SK-N-SH (cell line): ENCODE measurements around the gene GPR160. TPM values are rescaled to one million over a fixed set of nuclear protein-coding genes. Genes with fewer than 3 reads are reported as not detected.

ENCODE experiments used
- CTCF ChIA-PET: fragments of 300-600, 350-600 bp; formaldehyde crosslinking; extraction: SDS; loops from one replicate; lab custom pipeline; 2021; lab: Yijun Ruan, JAX
- POLR2A ChIA-PET: fragments of 350-600 bp; sonication (Branson Sonifier 250); formaldehyde crosslinking; extraction: SDS; loops from one replicate; lab custom pipeline; 2020; ENCODE audit warnings: antibody characterized with exemption, inconsistent platforms; lab: Yijun Ruan, JAX
- DNase-seq: peaks from one replicate; pipeline ENCODE4 v3.0.0; 2012
- H2AFZ ChIP-seq: fragments of 200-600 bp; sonication (generic); 2 replicates; pipeline ENCODE4 v1.8.1; 2016; ENCODE audit warnings: antibody characterized with exemption, mild to moderate bottlenecking, low read depth
- H3F3A ChIP-seq: fragments of 200-600 bp; sonication (generic); replicated peaks from 2 replicates; pipeline ENCODE3; 2016; ENCODE audit warnings: antibody characterized with exemption, mild to moderate bottlenecking; ENCODE audit not compliant: insufficient read depth
- H3K27ac ChIP-seq, 2 experiments: fragments of 200-500 bp in 1 of 2; fragments of 200-600 bp in 1 of 2; sonication (Bioruptor generic) in 1 of 2; sonication (generic), shearing (Covaris generic) in 1 of 2; 2 replicates each; pipeline versions ENCODE4 v1.5.1 to v1.6.1; 2014 to 2016; ENCODE audit warnings: low read depth in 2 of 2, inconsistent platforms in 1 of 2, low read length in 1 of 2, mild to moderate bottlenecking in 1 of 2, mixed read lengths in 1 of 2
- H3K27me3 ChIP-seq: fragments of 200-600 bp; sonication (generic), shearing (Covaris generic); 2 replicates; pipeline ENCODE4 v1.6.1; 2016; ENCODE audit warnings: mixed run types; ENCODE audit not compliant: insufficient read depth
- H3K36me3 ChIP-seq, 2 experiments: fragments of 200-500 bp in 1 of 2; fragments of 200-600 bp in 1 of 2; sonication (Bioruptor generic) in 1 of 2; sonication (generic) in 1 of 2; replicated peaks in 1 of 2; 2 replicates each; pipeline versions ENCODE3 to v1.5.1; 2014 to 2016; ENCODE audit warnings: low read length in 1 of 2, mild to moderate bottlenecking in 1 of 2; ENCODE audit not compliant: insufficient read depth in 2 of 2, control insufficient read depth in 1 of 2
- H3K4me1 ChIP-seq, 2 experiments: fragments of 200-500 bp in 1 of 2; fragments of 200-600 bp in 1 of 2; sonication (Bioruptor generic) in 1 of 2; sonication (generic), shearing (Covaris generic) in 1 of 2; 2 replicates each; pipeline versions ENCODE4 v1.5.1 to v1.6.1; 2014 to 2016; ENCODE audit warnings: low read depth in 1 of 2, low read length in 1 of 2, mixed run types in 1 of 2; ENCODE audit not compliant: insufficient read depth in 2 of 2, control insufficient read depth in 1 of 2
- H3K4me2 ChIP-seq: fragments of 200-600 bp; sonication (generic), shearing (Covaris generic); 2 replicates; pipeline ENCODE4 v1.6.1; 2017; ENCODE audit warnings: mixed run types
- H3K4me3 ChIP-seq, 2 experiments: fragments of 200-500 bp in 1 of 2; fragments of 200-600 bp in 1 of 2; sonication (Bioruptor generic) in 1 of 2; sonication (generic), shearing (Covaris generic) in 1 of 2; 2 replicates each; pipeline versions ENCODE4 v1.5.1 to v1.8.1; 2014 to 2016; ENCODE audit warnings: low read depth in 2 of 2, inconsistent platforms in 1 of 2, low read length in 1 of 2, mild to moderate bottlenecking in 1 of 2, mixed read lengths in 1 of 2, moderate library complexity in 1 of 2
- H3K79me2 ChIP-seq: fragments of 200-600 bp; sonication (generic); 2 replicates; pipeline ENCODE4 v1.8.1; 2017; ENCODE audit warnings: mild to moderate bottlenecking; ENCODE audit not compliant: insufficient read depth
- H3K9ac ChIP-seq: fragments of 200-600 bp; sonication (generic); 2 replicates; pipeline ENCODE4 v1.6.1; 2017; ENCODE audit warnings: mixed run types
- H3K9me2 ChIP-seq: fragments of 200-600 bp; sonication (generic); 2 replicates; pipeline ENCODE4 v1.6.1; 2017; ENCODE audit warnings: mixed run types
- H3K9me3 ChIP-seq: fragments of 200-600 bp; sonication (generic); 2 replicates; pipeline ENCODE4 v1.6.1; 2017; ENCODE audit warnings: mixed run types, mild to moderate bottlenecking, moderate library complexity
- H4K20me1 ChIP-seq: fragments of 200-600 bp; sonication (generic); 2 replicates; pipeline ENCODE4 v1.6.1; 2017; ENCODE audit warnings: mild to moderate bottlenecking, mixed run types; ENCODE audit not compliant: insufficient read depth
- CHD2 ChIP-seq: fragments of 150-350 bp; IDR thresholded peaks from 2 replicates; pipeline ENCODE4 v1.6.1; 2018; ENCODE audit warnings: low read length; ENCODE audit not compliant: partially characterized antibody
- CTCF ChIP-seq: fragments of 200-600 bp; sonication (generic); IDR thresholded peaks from 2 replicates; pipeline ENCODE4 v1.6.1; 2017; ENCODE audit warnings: antibody characterized with exemption, mild to moderate bottlenecking, moderate library complexity
- EZH2phosphoT487 ChIP-seq: fragments of 200-600 bp; sonication (generic); IDR thresholded peaks from 2 replicates; pipeline ENCODE4 v1.6.1; 2017; ENCODE audit warnings: low read depth, mixed run types, mild to moderate bottlenecking, antibody characterized with exemption, moderate library complexity, borderline replicate concordance
- FOXM1 ChIP-seq: IDR thresholded peaks from 2 replicates; pipeline ENCODE4 v1.4.0; 2012; ENCODE audit warnings: low read depth, mild to moderate bottlenecking
- GABPA ChIP-seq: IDR thresholded peaks from 2 replicates; pipeline ENCODE4 v1.4.0; 2012; ENCODE audit warnings: low read depth, mild to moderate bottlenecking
- JUND ChIP-seq: IDR thresholded peaks from 2 replicates; pipeline ENCODE4 v1.4.0; 2012
- MEF2A ChIP-seq: IDR thresholded peaks from 2 replicates; pipeline ENCODE4 v1.4.0; 2012; ENCODE audit warnings: low read depth, borderline replicate concordance
- MXI1 ChIP-seq: IDR thresholded peaks from 2 replicates; pipeline ENCODE4 v1.6.1; 2012; ENCODE audit warnings: mild to moderate bottlenecking, low read depth, low read length, improper control_type of control experiment
- NRF1 ChIP-seq: IDR thresholded peaks from 2 replicates; pipeline ENCODE4 v1.6.1; 2012; ENCODE audit warnings: low read depth, mild to moderate bottlenecking, low read length
- RAD21 ChIP-seq: IDR thresholded peaks from 2 replicates; pipeline ENCODE4 v1.6.1; 2012; ENCODE audit warnings: mild to moderate bottlenecking, low read length
- RCOR1 ChIP-seq: fragments of 150-350 bp; IDR thresholded peaks from 2 replicates; pipeline ENCODE4 v1.6.1; 2017; ENCODE audit warnings: antibody characterized with exemption, low read length
- REST ChIP-seq: IDR thresholded peaks from 2 replicates; pipeline ENCODE4 v1.6.1; 2012; ENCODE audit warnings: mild to moderate bottlenecking, low read depth, low read length, moderate library complexity
- RFX5 ChIP-seq: IDR thresholded peaks from 2 replicates; pipeline ENCODE4 v1.6.1; 2012; ENCODE audit warnings: mild to moderate bottlenecking, improper control_type of control experiment, low read length
- RXRA ChIP-seq: IDR thresholded peaks from 2 replicates; pipeline ENCODE4 v1.4.0; 2012; ENCODE audit warnings: low read depth, mild to moderate bottlenecking, borderline replicate concordance
- SIN3A ChIP-seq: IDR thresholded peaks from 2 replicates; pipeline ENCODE4 v1.6.1; 2012; ENCODE audit warnings: low read depth, mild to moderate bottlenecking, low read length, moderate library complexity, borderline replicate concordance
- TAF1 ChIP-seq: IDR thresholded peaks from 2 replicates; pipeline ENCODE4 v1.6.1; 2012; ENCODE audit warnings: low read depth, mild to moderate bottlenecking, low read length, moderate library complexity, borderline replicate concordance
- WGBS: methylation state at CpG from one replicate; pipeline ENCODE4 v1.1.6; 2017; ENCODE audit warnings: low lambda C conversion rate; 5-methylcytosine and 5-hydroxymethylcytosine counted together
- polyA plus RNA-seq, 3 experiments: library from polyadenylated mRNA; depleted of rRNA; stranded (reverse); fragments of >200 nt; gene quantifications; 2 replicates each; pipeline ENCODE4 v1.2.3, GENCODE V29; 2012
- TF ChIP-seq, protein P1 (sequence below): IDR thresholded peaks from 2 replicates; pipeline ENCODE4 v1.4.0; 2012; ENCODE audit warnings: low read depth

The GPR160 gene
- polyA plus RNA-seq, 1 of the 3 experiments (the other 2 are of a cell fraction), result 0.31 TPM

GRCh38 chr3:170078620-170079281 is 41.0 kb downstream of the GPR160 start:
- Histone ChIP-seq H3K9me3 (no peaks in the 10 kb centered on the region), H3K79me2 (no peaks in the 10 kb centered on the region), H4K20me1 (no peaks in the 10 kb centered on the region), H3K4me3 (no peak overlapping the region), H3K36me3 (peaks cover 11 to 13% of the 10 kb centered on the region in 2 experiments), H3K4me2 (no peak overlapping the region), H3K4me1 (peaks cover 0 to 2% of the 10 kb centered on the region in 2 experiments; a peak in 2 of 4 replicates), H3K27ac (no peak overlapping the region), H2AFZ (no peak overlapping the region), H3K9me2 (no peaks in the 10 kb centered on the region), H3K27me3 (no peaks in the 10 kb centered on the region), H3F3A (no peaks in the 10 kb centered on the region), H3K9ac (no peak overlapping the region)
- TF ChIP-seq REST (no peak), EZH2phosphoT487 (no peak), MEF2A (no peak), CTCF (no peak), RCOR1 (no peak), NRF1 (no peak), FOXM1 (no peak), RXRA (no peak), RAD21 (no peak), GABPA (no peak), MXI1 (no peak), TAF1 (no peak), SIN3A (no peak), CHD2 (no peak), JUND (no peak), RFX5 (no peak)
- TF ChIP-seq, protein P1, sequence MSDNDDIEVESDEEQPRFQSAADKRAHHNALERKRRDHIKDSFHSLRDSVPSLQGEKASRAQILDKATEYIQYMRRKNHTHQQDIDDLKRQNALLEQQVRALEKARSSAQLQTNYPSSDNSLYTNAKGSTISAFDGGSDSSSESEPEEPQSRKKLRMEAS, result no peak
- 92% methylated on average over 13 of the region's 13 CpGs for whole genome bisulfite sequencing
- CTCF ChIA-PET, result interaction anchor here (0.8 to 1.2 kb wide), 5 partner anchors 11 to 57 kb away, joined by 3 read pairs; no protein-coding TSS in a partner anchor
- DNase-seq, result no peak
- POLR2A ChIA-PET, result no interaction called here
